Measurements from ENCODE around the gene ZNF354B. TPM values are rescaled to one million over a fixed set of nuclear protein-coding genes. Genes with fewer than 3 reads are reported as not detected.

The ZNF354B gene
- 19.4 TPM for polyA plus RNA-seq (2013, experiment 1 of 4)
- polyA plus RNA-seq (2013, experiment 2 of 4), result 18.1 TPM
- 19.8 TPM for polyA plus RNA-seq (2013, experiment 3 of 4)
- polyA plus RNA-seq (2013, experiment 4 of 4), result 19.5 TPM

DNA sequence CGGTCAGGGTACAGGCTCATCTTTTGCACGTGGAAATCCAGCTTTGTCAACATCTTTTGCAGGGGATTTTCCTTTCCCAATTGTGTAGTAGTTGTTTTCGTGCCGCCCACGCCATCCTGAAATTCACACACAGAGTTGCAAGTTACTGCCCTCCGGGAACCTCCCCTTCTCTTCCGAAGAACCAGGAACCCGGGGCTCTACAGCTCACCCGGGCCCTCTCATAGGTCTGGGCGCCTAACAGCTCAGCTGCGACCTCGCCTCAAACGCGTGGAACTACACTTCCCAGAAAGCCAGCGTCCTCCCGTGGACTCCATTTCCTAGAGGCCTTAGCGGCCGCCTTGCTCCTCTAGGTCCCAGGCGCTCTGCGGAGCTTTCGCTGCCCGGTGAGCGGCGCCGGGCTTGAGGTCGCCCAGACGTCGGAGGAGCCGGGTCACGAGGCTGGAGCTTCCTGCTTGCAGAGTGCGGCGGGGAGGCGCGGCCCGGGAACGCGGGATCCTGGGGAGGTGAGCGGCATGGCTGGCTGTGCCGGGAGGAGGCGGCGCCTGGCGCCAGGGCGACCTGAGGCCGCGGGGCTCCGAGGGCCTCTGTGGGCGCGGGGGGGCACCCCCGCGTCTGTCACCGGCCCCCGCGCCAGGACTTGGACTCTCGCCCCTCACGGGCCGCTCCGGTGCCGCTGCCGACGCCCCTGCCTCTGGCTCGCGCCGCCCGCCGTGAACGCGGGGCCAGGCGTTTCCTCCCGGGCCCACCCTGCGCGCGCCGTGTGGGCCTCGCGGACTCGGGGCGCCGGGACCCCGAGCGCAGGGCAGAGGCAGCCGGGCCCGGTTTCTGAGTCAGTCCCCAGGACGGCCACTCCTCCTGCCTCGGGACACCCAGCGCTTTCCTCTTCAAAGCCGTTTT is at the start of gene ZNF354B:
Gene ZNF354B, plus strand, starts transcription at position 329 of the 897 bp plus-strand sequence. CDS start 1,095 bp downstream, outside the sequence.
- H3K4me3 ChIP-seq (ENCODE audit: insufficient read depth, low read depth, low read length), result peak within 1 kb of the TSS; percentile 71
- 3% methylated on average over 85 to 86 of the region's 86 CpGs for WGBS, 2 experiments
- H3K27ac ChIP-seq (ENCODE audit: insufficient read depth, low read depth, low read length, poor library complexity, severe bottlenecking), result no peak within 1 kb of the TSS
- H3K36me3 ChIP-seq (ENCODE audit: control insufficient read depth, insufficient read depth, low read length), result no peaks in the 10 kb centered on the region
- H3K4me1 ChIP-seq (ENCODE audit: control insufficient read depth, insufficient read depth, low read length), result no peaks in the 10 kb centered on the region
- no peaks in the 10 kb centered on the region for H3K27me3 ChIP-seq (ENCODE audit: control insufficient read depth, insufficient read depth, low read length, poor library complexity, severe bottlenecking)
- H3K9me3 ChIP-seq (ENCODE audit: control insufficient read depth, low read length), result no peaks in the 10 kb centered on the region

GRCh38 chr5:178817506-178817905 is 42.2 kb upstream of the ZNF354B start:
- 91% methylated on average over 8 of the region's 8 CpGs for WGBS, 2 experiments
- Histone ChIP-seq H3K27me3 (ENCODE audit: control insufficient read depth, insufficient read depth, low read length, poor library complexity, severe bottlenecking) (no peaks in the 10 kb centered on the region), H3K36me3 (ENCODE audit: control insufficient read depth, insufficient read depth, low read length) (no peaks in the 10 kb centered on the region), H3K9me3 (ENCODE audit: control insufficient read depth, low read length) (no peaks in the 10 kb centered on the region), H3K27ac (ENCODE audit: insufficient read depth, low read depth, low read length, poor library complexity, severe bottlenecking) (no peak overlapping the region), H3K4me1 (ENCODE audit: control insufficient read depth, insufficient read depth, low read length) (no peaks in the 10 kb centered on the region), H3K4me3 (ENCODE audit: insufficient read depth, low read depth, low read length) (no peak overlapping the region)

DNA sequence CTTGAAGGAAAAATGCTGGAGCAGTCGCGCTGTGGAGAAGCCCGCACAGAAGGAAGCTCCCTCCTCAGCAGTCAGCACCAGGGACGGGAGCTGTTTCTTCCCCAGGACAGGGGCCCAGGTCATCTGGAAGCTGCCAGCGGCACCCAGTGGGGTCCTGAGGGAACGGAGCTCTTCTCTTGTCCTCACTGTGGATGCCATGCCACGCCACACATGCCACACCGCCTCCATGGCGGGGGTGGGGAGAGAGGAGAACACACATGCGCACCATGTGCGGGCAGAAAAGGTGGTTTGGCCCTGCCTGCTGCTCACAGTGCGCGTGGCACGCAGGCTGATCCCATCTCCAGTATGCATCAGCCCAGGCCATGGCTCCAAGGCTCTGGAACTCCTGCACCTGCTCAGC is 41.7 kb upstream of the ZNF354B start:
- no peak overlapping the region for H3K27ac ChIP-seq (ENCODE audit: insufficient read depth, low read depth, low read length, poor library complexity, severe bottlenecking)
- 87 to 91% methylated on average over 14 of the region's 14 CpGs for WGBS, 2 experiments

DNA sequence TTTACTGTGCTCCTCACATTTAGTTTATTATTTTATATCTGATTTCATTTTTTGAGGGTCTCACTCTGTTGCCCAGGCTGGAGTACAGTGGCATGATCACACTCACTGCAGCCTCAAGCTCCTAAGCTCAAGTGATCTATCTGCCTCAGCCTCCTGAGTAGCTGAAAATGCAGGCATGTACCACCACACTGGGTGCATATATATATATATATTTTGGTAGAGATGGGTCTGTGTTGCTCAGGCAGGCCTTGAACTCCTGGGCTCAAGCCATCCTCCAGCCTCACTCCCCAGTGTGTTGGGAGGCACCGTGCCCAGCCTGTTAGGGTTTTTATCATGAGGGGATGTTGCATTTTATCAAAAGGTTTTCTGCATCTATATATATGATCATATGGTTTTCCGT is 39.8 kb upstream of the ZNF354B start:
- Histone ChIP-seq H3K4me1 (ENCODE audit: control insufficient read depth, insufficient read depth, low read length) (no peaks in the 10 kb centered on the region), H3K27ac (ENCODE audit: insufficient read depth, low read depth, low read length, poor library complexity, severe bottlenecking) (no peak overlapping the region), H3K27me3 (ENCODE audit: control insufficient read depth, insufficient read depth, low read length, poor library complexity, severe bottlenecking) (no peaks in the 10 kb centered on the region), H3K36me3 (ENCODE audit: control insufficient read depth, insufficient read depth, low read length) (no peaks in the 10 kb centered on the region), H3K4me3 (ENCODE audit: insufficient read depth, low read depth, low read length) (no peak overlapping the region), H3K9me3 (ENCODE audit: control insufficient read depth, low read length) (no peaks in the 10 kb centered on the region)
- 72 to 100% methylated on average over 1 to 2 of the region's 2 CpGs for WGBS, 2 experiments

More for the DNA sequence above, 41.7 kb upstream of the ZNF354B start:
- H3K36me3 ChIP-seq (ENCODE audit: control insufficient read depth, insufficient read depth, low read length), result no peaks in the 10 kb centered on the region
- H3K9me3 ChIP-seq (ENCODE audit: control insufficient read depth, low read length), result no peaks in the 10 kb centered on the region
- no peak overlapping the region for H3K4me3 ChIP-seq (ENCODE audit: insufficient read depth, low read depth, low read length)
- no peaks in the 10 kb centered on the region for H3K27me3 ChIP-seq (ENCODE audit: control insufficient read depth, insufficient read depth, low read length, poor library complexity, severe bottlenecking)
- H3K4me1 ChIP-seq (ENCODE audit: control insufficient read depth, insufficient read depth, low read length), result no peaks in the 10 kb centered on the region

GRCh38 chr5:178825444-178825843 is 34.3 kb upstream of the ZNF354B start:
- no peaks in the 10 kb centered on the region for H3K36me3 ChIP-seq (ENCODE audit: control insufficient read depth, insufficient read depth, low read length)
- H3K9me3 ChIP-seq (ENCODE audit: control insufficient read depth, low read length), result no peaks in the 10 kb centered on the region
- H3K27ac ChIP-seq (ENCODE audit: insufficient read depth, low read depth, low read length, poor library complexity, severe bottlenecking), result no peak overlapping the region
- H3K4me3 ChIP-seq (ENCODE audit: insufficient read depth, low read depth, low read length), result no peak overlapping the region
- WGBS, 2 experiments, result 85 to 95% methylated on average over 6 of the region's 6 CpGs
- no peaks in the 10 kb centered on the region for H3K27me3 ChIP-seq (ENCODE audit: control insufficient read depth, insufficient read depth, low read length, poor library complexity, severe bottlenecking)
- H3K4me1 ChIP-seq (ENCODE audit: control insufficient read depth, insufficient read depth, low read length), result no peaks in the 10 kb centered on the region

DNA sequence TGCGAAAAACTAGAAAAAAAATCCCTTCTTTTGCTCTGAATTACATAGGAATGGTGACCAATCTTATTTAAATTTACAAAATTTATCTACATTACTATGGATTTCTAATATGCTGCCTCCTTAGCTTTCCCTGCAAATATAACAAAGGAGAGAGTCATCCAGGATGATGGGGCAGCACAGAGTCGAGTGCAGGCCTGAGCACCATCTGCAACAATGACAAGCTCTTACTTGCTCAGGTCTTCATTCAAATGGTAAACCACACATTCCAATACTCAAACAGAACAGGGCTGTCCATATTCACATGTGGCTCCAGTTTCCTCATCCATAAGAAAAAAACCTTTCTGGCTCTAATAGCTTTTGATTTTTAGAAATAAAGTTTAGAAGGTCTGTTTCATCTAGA is 33.5 kb upstream of the ZNF354B start:
- no peaks in the 10 kb centered on the region for H3K4me1 ChIP-seq (ENCODE audit: control insufficient read depth, insufficient read depth, low read length)
- H3K4me3 ChIP-seq (ENCODE audit: insufficient read depth, low read depth, low read length), result no peak overlapping the region
- no peaks in the 10 kb centered on the region for H3K9me3 ChIP-seq (ENCODE audit: control insufficient read depth, low read length)
- WGBS, 2 experiments, result 62 to 64% methylated on average over 2 of the region's 2 CpGs
- H3K27me3 ChIP-seq (ENCODE audit: control insufficient read depth, insufficient read depth, low read length, poor library complexity, severe bottlenecking), result no peaks in the 10 kb centered on the region
- H3K36me3 ChIP-seq (ENCODE audit: control insufficient read depth, insufficient read depth, low read length), result no peaks in the 10 kb centered on the region
- H3K27ac ChIP-seq (ENCODE audit: insufficient read depth, low read depth, low read length, poor library complexity, severe bottlenecking), result no peak overlapping the region

DNA sequence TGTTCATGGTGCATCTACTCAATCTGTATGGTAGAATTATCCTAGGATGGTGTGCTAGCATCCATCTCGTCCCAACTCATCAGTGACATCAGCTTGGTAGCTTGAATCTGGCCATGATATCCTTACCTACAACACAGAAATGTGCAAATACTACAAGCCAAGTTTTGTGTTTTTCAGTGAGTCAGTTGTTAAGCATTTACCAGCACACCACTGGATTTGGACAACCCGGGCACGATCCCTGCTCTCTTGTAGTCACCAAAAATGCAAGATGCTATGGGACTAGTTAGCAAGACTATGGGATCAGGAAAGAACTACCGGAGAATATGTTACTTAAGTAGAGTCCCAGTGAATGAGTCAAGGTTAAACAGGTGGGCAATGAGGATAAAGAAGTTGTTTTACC is 32.1 kb upstream of the ZNF354B start:
- 76 to 77% methylated on average over 4 of the region's 4 CpGs for WGBS, 2 experiments
- Histone ChIP-seq H3K9me3 (ENCODE audit: control insufficient read depth, low read length) (no peaks in the 10 kb centered on the region), H3K27ac (ENCODE audit: insufficient read depth, low read depth, low read length, poor library complexity, severe bottlenecking) (no peak overlapping the region), H3K4me1 (ENCODE audit: control insufficient read depth, insufficient read depth, low read length) (no peaks in the 10 kb centered on the region), H3K36me3 (ENCODE audit: control insufficient read depth, insufficient read depth, low read length) (no peaks in the 10 kb centered on the region), H3K27me3 (ENCODE audit: control insufficient read depth, insufficient read depth, low read length, poor library complexity, severe bottlenecking) (no peaks in the 10 kb centered on the region), H3K4me3 (ENCODE audit: insufficient read depth, low read depth, low read length) (no peak overlapping the region)

GRCh38 chr5:178831049-178831448 is 28.7 kb upstream of the ZNF354B start:
- Histone ChIP-seq H3K4me3 (ENCODE audit: insufficient read depth, low read depth, low read length) (no peak overlapping the region), H3K27ac (ENCODE audit: insufficient read depth, low read depth, low read length, poor library complexity, severe bottlenecking) (no peak overlapping the region), H3K36me3 (ENCODE audit: control insufficient read depth, insufficient read depth, low read length) (no peaks in the 10 kb centered on the region), H3K4me1 (ENCODE audit: control insufficient read depth, insufficient read depth, low read length) (no peaks in the 10 kb centered on the region), H3K9me3 (ENCODE audit: control insufficient read depth, low read length) (no peaks in the 10 kb centered on the region), H3K27me3 (ENCODE audit: control insufficient read depth, insufficient read depth, low read length, poor library complexity, severe bottlenecking) (no peaks in the 10 kb centered on the region)
- WGBS, 2 experiments, result 83 to 85% methylated on average over 10 of the region's 10 CpGs

GRCh38 chr5:178832618-178833201 is 27.0 kb upstream of the ZNF354B start:
- no peaks in the 10 kb centered on the region for H3K36me3 ChIP-seq (ENCODE audit: control insufficient read depth, insufficient read depth, low read length)
- 89 to 95% methylated on average over 15 of the region's 15 CpGs for WGBS, 2 experiments
- H3K9me3 ChIP-seq (ENCODE audit: control insufficient read depth, low read length), result no peaks in the 10 kb centered on the region
- H3K27me3 ChIP-seq (ENCODE audit: control insufficient read depth, insufficient read depth, low read length, poor library complexity, severe bottlenecking), result no peaks in the 10 kb centered on the region
- H3K27ac ChIP-seq (ENCODE audit: insufficient read depth, low read depth, low read length, poor library complexity, severe bottlenecking), result no peak overlapping the region
- H3K4me3 ChIP-seq (ENCODE audit: insufficient read depth, low read depth, low read length), result no peak overlapping the region
- H3K4me1 ChIP-seq (ENCODE audit: control insufficient read depth, insufficient read depth, low read length), result no peaks in the 10 kb centered on the region

DNA sequence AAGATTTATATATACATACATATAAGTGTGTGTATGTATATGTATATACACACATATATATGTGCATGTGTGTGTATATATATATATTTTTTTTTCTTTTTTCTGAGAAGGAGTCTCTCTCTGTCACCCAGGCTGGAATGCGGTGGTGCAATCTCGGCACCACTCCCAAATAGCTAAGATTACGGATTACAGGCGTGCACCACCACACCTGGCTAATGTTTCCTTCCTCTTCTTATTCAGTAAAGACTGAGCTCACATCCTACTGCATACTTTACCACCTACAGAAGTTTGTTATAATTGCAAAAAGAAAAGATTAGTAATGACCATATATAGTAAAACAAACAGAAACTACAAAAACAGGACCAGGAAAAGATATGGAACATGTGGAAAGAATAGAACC is 23.1 kb upstream of the ZNF354B start:
- no peaks in the 10 kb centered on the region for H3K4me1 ChIP-seq (ENCODE audit: control insufficient read depth, insufficient read depth, low read length)
- no peak overlapping the region for H3K27ac ChIP-seq (ENCODE audit: insufficient read depth, low read depth, low read length, poor library complexity, severe bottlenecking)
- no peaks in the 10 kb centered on the region for H3K9me3 ChIP-seq (ENCODE audit: control insufficient read depth, low read length)
- 91 to 95% methylated on average over 4 of the region's 4 CpGs for WGBS, 2 experiments
- H3K4me3 ChIP-seq (ENCODE audit: insufficient read depth, low read depth, low read length), result no peak overlapping the region
- no peaks in the 10 kb centered on the region for H3K27me3 ChIP-seq (ENCODE audit: control insufficient read depth, insufficient read depth, low read length, poor library complexity, severe bottlenecking)
- no peaks in the 10 kb centered on the region for H3K36me3 ChIP-seq (ENCODE audit: control insufficient read depth, insufficient read depth, low read length)

All from ectodermal cell (in vitro differentiated cells).